SK-N-SH (cell line): ENCODE data around the gene ABR. TPM values are rescaled to one million over a fixed set of nuclear protein-coding genes. Genes with fewer than 3 reads are reported as not detected.

Experiments
- CTCF ChIA-PET: fragments of 300-600, 350-600 bp; formaldehyde crosslinking; extraction: SDS; loops from one replicate; lab custom pipeline; 2021; lab: Yijun Ruan, JAX
- POLR2A ChIA-PET: fragments of 350-600 bp; sonication (Branson Sonifier 250); formaldehyde crosslinking; extraction: SDS; loops from one replicate; lab custom pipeline; 2020; ENCODE audit warnings: antibody characterized with exemption, inconsistent platforms; lab: Yijun Ruan, JAX
- DNase-seq: peaks from one replicate; pipeline ENCODE4 v3.0.0; 2012
- H2AFZ ChIP-seq: fragments of 200-600 bp; sonication (generic); 2 replicates; pipeline ENCODE4 v1.8.1; 2016; ENCODE audit warnings: antibody characterized with exemption, mild to moderate bottlenecking, low read depth
- H3F3A ChIP-seq: fragments of 200-600 bp; sonication (generic); replicated peaks from 2 replicates; pipeline ENCODE3; 2016; ENCODE audit warnings: antibody characterized with exemption, mild to moderate bottlenecking; ENCODE audit not compliant: insufficient read depth
- H3K27ac ChIP-seq, 2 experiments: fragments of 200-500 bp in 1 of 2; fragments of 200-600 bp in 1 of 2; sonication (Bioruptor generic) in 1 of 2; sonication (generic), shearing (Covaris generic) in 1 of 2; 2 replicates each; pipeline versions ENCODE4 v1.5.1 to v1.6.1; 2014 to 2016; ENCODE audit warnings: low read depth in 2 of 2, inconsistent platforms in 1 of 2, low read length in 1 of 2, mild to moderate bottlenecking in 1 of 2, mixed read lengths in 1 of 2
- H3K27me3 ChIP-seq: fragments of 200-600 bp; sonication (generic), shearing (Covaris generic); 2 replicates; pipeline ENCODE4 v1.6.1; 2016; ENCODE audit warnings: mixed run types; ENCODE audit not compliant: insufficient read depth
- H3K36me3 ChIP-seq, 2 experiments: fragments of 200-500 bp in 1 of 2; fragments of 200-600 bp in 1 of 2; sonication (Bioruptor generic) in 1 of 2; sonication (generic) in 1 of 2; replicated peaks in 1 of 2; 2 replicates each; pipeline versions ENCODE3 to v1.5.1; 2014 to 2016; ENCODE audit warnings: low read length in 1 of 2, mild to moderate bottlenecking in 1 of 2; ENCODE audit not compliant: insufficient read depth in 2 of 2, control insufficient read depth in 1 of 2
- H3K4me1 ChIP-seq, 2 experiments: fragments of 200-500 bp in 1 of 2; fragments of 200-600 bp in 1 of 2; sonication (Bioruptor generic) in 1 of 2; sonication (generic), shearing (Covaris generic) in 1 of 2; 2 replicates each; pipeline versions ENCODE4 v1.5.1 to v1.6.1; 2014 to 2016; ENCODE audit warnings: low read depth in 1 of 2, low read length in 1 of 2, mixed run types in 1 of 2; ENCODE audit not compliant: insufficient read depth in 2 of 2, control insufficient read depth in 1 of 2
- H3K4me2 ChIP-seq: fragments of 200-600 bp; sonication (generic), shearing (Covaris generic); 2 replicates; pipeline ENCODE4 v1.6.1; 2017; ENCODE audit warnings: mixed run types
- H3K4me3 ChIP-seq, 2 experiments: fragments of 200-500 bp in 1 of 2; fragments of 200-600 bp in 1 of 2; sonication (Bioruptor generic) in 1 of 2; sonication (generic), shearing (Covaris generic) in 1 of 2; 2 replicates each; pipeline versions ENCODE4 v1.5.1 to v1.8.1; 2014 to 2016; ENCODE audit warnings: low read depth in 2 of 2, inconsistent platforms in 1 of 2, low read length in 1 of 2, mild to moderate bottlenecking in 1 of 2, mixed read lengths in 1 of 2, moderate library complexity in 1 of 2
- H3K79me2 ChIP-seq: fragments of 200-600 bp; sonication (generic); 2 replicates; pipeline ENCODE4 v1.8.1; 2017; ENCODE audit warnings: mild to moderate bottlenecking; ENCODE audit not compliant: insufficient read depth
- H3K9ac ChIP-seq: fragments of 200-600 bp; sonication (generic); 2 replicates; pipeline ENCODE4 v1.6.1; 2017; ENCODE audit warnings: mixed run types
- H3K9me2 ChIP-seq: fragments of 200-600 bp; sonication (generic); 2 replicates; pipeline ENCODE4 v1.6.1; 2017; ENCODE audit warnings: mixed run types
- H3K9me3 ChIP-seq: fragments of 200-600 bp; sonication (generic); 2 replicates; pipeline ENCODE4 v1.6.1; 2017; ENCODE audit warnings: mixed run types, mild to moderate bottlenecking, moderate library complexity
- H4K20me1 ChIP-seq: fragments of 200-600 bp; sonication (generic); 2 replicates; pipeline ENCODE4 v1.6.1; 2017; ENCODE audit warnings: mild to moderate bottlenecking, mixed run types; ENCODE audit not compliant: insufficient read depth
- EZH2phosphoT487 ChIP-seq: fragments of 200-600 bp; sonication (generic); IDR thresholded peaks from 2 replicates; pipeline ENCODE4 v1.6.1; 2017; ENCODE audit warnings: low read depth, mixed run types, mild to moderate bottlenecking, antibody characterized with exemption, moderate library complexity, borderline replicate concordance
- FOSL2 ChIP-seq: IDR thresholded peaks from 2 replicates; pipeline ENCODE4 v1.4.0; 2012; ENCODE audit warnings: low read depth, mild to moderate bottlenecking, moderate library complexity, borderline replicate concordance
- GATA2 ChIP-seq: sonication (generic); formaldehyde crosslinking; IDR thresholded peaks from 2 replicates; pipeline ENCODE4 v1.5.0; 2020; ENCODE audit warnings: mild to moderate bottlenecking, missing genetic modification reagents
- IRF3 ChIP-seq: fragments of 150-350 bp; IDR thresholded peaks from 2 replicates; pipeline ENCODE4 v1.6.1; 2016; ENCODE audit warnings: mild to moderate bottlenecking, low read depth, low read length
- JUND ChIP-seq: IDR thresholded peaks from 2 replicates; pipeline ENCODE4 v1.4.0; 2012
- MEF2A ChIP-seq: IDR thresholded peaks from 2 replicates; pipeline ENCODE4 v1.4.0; 2012; ENCODE audit warnings: low read depth, borderline replicate concordance
- POLR2AphosphoS5 ChIP-seq: IDR thresholded peaks from 2 replicates; pipeline ENCODE4 v1.6.1; 2012; ENCODE audit warnings: low read depth, low read length
- RXRA ChIP-seq: IDR thresholded peaks from 2 replicates; pipeline ENCODE4 v1.4.0; 2012; ENCODE audit warnings: low read depth, mild to moderate bottlenecking, borderline replicate concordance
- SMC3 ChIP-seq: IDR thresholded peaks from 2 replicates; pipeline ENCODE4 v1.6.1; 2012; ENCODE audit warnings: low read depth, low read length, improper control_type of control experiment
- TAF1 ChIP-seq: IDR thresholded peaks from 2 replicates; pipeline ENCODE4 v1.6.1; 2012; ENCODE audit warnings: low read depth, mild to moderate bottlenecking, low read length, moderate library complexity, borderline replicate concordance
- TEAD4 ChIP-seq: IDR thresholded peaks from 2 replicates; pipeline ENCODE4 v1.4.0; 2012; ENCODE audit warnings: mild to moderate bottlenecking, borderline replicate concordance; ENCODE audit not compliant: insufficient read depth
- USF1 ChIP-seq: IDR thresholded peaks from 2 replicates; pipeline ENCODE4 v1.4.0; 2012; ENCODE audit warnings: low read depth, borderline replicate concordance
- ZBTB33 ChIP-seq: IDR thresholded peaks from 2 replicates; pipeline ENCODE4 v1.4.0; 2012; ENCODE audit warnings: low read depth, borderline replicate concordance
- WGBS: methylation state at CpG from one replicate; pipeline ENCODE4 v1.1.6; 2017; ENCODE audit warnings: low lambda C conversion rate; 5-methylcytosine and 5-hydroxymethylcytosine counted together
- polyA plus RNA-seq, 3 experiments: library from polyadenylated mRNA; depleted of rRNA; stranded (reverse); fragments of >200 nt; gene quantifications; 2 replicates each; pipeline ENCODE4 v1.2.3, GENCODE V29; 2012
- TF ChIP-seq, protein P1 (sequence below): fragments of 200-600 bp; sonication (generic); IDR thresholded peaks from 2 replicates; pipeline ENCODE4 v1.6.1; 2017; ENCODE audit warnings: antibody characterized with exemption, mild to moderate bottlenecking, moderate library complexity

ABR gene
- polyA plus RNA-seq, 1 of the 3 experiments (the other 2 are of a cell fraction): 117 TPM

- TF ChIP-seq IRF3: no peak
- TF ChIP-seq, all 33 proteins: peak for 0
- H3K27ac ChIP-seq: no peak overlapping the region
- H3K79me2 ChIP-seq: no peaks in the 10 kb centered on the region
- no peak overlapping the region for H3K4me2 ChIP-seq
- H4K20me1 ChIP-seq: peaks cover 26% of the 10 kb centered on the region; the same call in 1 of the 2 replicates
- WGBS: 88% methylated on average over 16 of the region's 16 CpGs
- H3K4me1 ChIP-seq: no peaks in the 10 kb centered on the region
- H3K27me3 ChIP-seq: no peaks in the 10 kb centered on the region
- no peak overlapping the region for H3K9ac ChIP-seq
- no peaks in the 10 kb centered on the region for H3K9me2 ChIP-seq
- no peak for DNase-seq
- no peak overlapping the region for H2AFZ ChIP-seq
- ChIA-PET CTCF (interaction anchor here (1.0 to 4.6 kb wide), 12 partner anchors 13 to 302 kb away, joined by 3 to 66 read pairs (median 11); partner anchors contain the start of gene TIMM22), POLR2A (no interaction called here)
- H3K4me3 ChIP-seq: no peak overlapping the region
- peaks cover 37 to 40% of the 10 kb centered on the region in 2 experiments for H3K36me3 ChIP-seq
- peaks cover 9% of the 10 kb centered on the region for H3F3A ChIP-seq
- H3K9me3 ChIP-seq: no peaks in the 10 kb centered on the region
These were observed 124.5 kb downstream of the ABR start for GRCh38 chr17:1055231-1055630.

GRCh38 chr17:1054656-1055055 is 125.1 kb downstream of the ABR start:
- peaks cover 9% of the 10 kb centered on the region for H3F3A ChIP-seq
- no peak overlapping the region for H3K4me3 ChIP-seq
- no peak overlapping the region for H3K27ac ChIP-seq
- no peak overlapping the region for H3K4me2 ChIP-seq
- no peaks in the 10 kb centered on the region for H3K9me2 ChIP-seq
- TF ChIP-seq MEF2A (no peak), TEAD4 (no peak)
- ChIA-PET POLR2A (no interaction called here), CTCF (interaction anchor here (1.0 to 4.6 kb wide), 3 partner anchors 50 to 74 kb away, joined by 3 to 66 read pairs (median 30); partner anchors contain the start of gene TIMM22)
- H3K4me1 ChIP-seq: no peaks in the 10 kb centered on the region
- DNase-seq: no peak
- WGBS: 98% methylated on average over 4 of the region's 4 CpGs
- no peak overlapping the region for H2AFZ ChIP-seq
- no peak overlapping the region for H3K9ac ChIP-seq
- H4K20me1 ChIP-seq: peaks cover 20% of the 10 kb centered on the region; the same call in 1 of the 2 replicates
- H3K9me3 ChIP-seq: no peaks in the 10 kb centered on the region
- no peaks in the 10 kb centered on the region for H3K27me3 ChIP-seq
- peaks cover 34 to 41% of the 10 kb centered on the region in 2 experiments for H3K36me3 ChIP-seq
- no peaks in the 10 kb centered on the region for H3K79me2 ChIP-seq

- Histone ChIP-seq H3K79me2 (no peaks in the 10 kb centered on the region), H4K20me1 (peaks cover 13% of the 10 kb centered on the region; the same call in 1 of the 2 replicates), H3K36me3 (peaks cover 27 to 39% of the 10 kb centered on the region in 2 experiments), H3K9me2 (no peaks in the 10 kb centered on the region), H3K4me3 (no peak overlapping the region), H3K4me1 (no peaks in the 10 kb centered on the region), H3K27me3 (no peaks in the 10 kb centered on the region), H3K9me3 (no peaks in the 10 kb centered on the region), H2AFZ (no peak overlapping the region), H3K27ac (no peak overlapping the region), H3K4me2 (no peak overlapping the region), H3K9ac (no peak overlapping the region), H3F3A (peaks cover 4% of the 10 kb centered on the region)
- POLR2A ChIA-PET: no interaction called here
- no peak for DNase-seq
- CTCF ChIA-PET: interaction anchor here (4.6 kb wide), 1 partner anchor 55 kb away, joined by 66 read pairs; the partner anchor contains the start of gene TIMM22
- WGBS: 93% methylated on average over 31 of the region's 35 CpGs
- TF ChIP-seq, protein P1, sequence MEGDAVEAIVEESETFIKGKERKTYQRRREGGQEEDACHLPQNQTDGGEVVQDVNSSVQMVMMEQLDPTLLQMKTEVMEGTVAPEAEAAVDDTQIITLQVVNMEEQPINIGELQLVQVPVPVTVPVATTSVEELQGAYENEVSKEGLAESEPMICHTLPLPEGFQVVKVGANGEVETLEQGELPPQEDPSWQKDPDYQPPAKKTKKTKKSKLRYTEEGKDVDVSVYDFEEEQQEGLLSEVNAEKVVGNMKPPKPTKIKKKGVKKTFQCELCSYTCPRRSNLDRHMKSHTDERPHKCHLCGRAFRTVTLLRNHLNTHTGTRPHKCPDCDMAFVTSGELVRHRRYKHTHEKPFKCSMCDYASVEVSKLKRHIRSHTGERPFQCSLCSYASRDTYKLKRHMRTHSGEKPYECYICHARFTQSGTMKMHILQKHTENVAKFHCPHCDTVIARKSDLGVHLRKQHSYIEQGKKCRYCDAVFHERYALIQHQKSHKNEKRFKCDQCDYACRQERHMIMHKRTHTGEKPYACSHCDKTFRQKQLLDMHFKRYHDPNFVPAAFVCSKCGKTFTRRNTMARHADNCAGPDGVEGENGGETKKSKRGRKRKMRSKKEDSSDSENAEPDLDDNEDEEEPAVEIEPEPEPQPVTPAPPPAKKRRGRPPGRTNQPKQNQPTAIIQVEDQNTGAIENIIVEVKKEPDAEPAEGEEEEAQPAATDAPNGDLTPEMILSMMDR: no peak
- TF ChIP-seq GATA2 (CRISPR knock-in tag): no peak
- no peak for TF ChIP-seq USF1
- TF ChIP-seq ZBTB33: no peak
- TF ChIP-seq MEF2A: no peak
- TF ChIP-seq RXRA: no peak
- TF ChIP-seq TAF1: no peak
- TF ChIP-seq EZH2phosphoT487: no peak
- TF ChIP-seq SMC3: no peak
- TF ChIP-seq JUND: no peak
- TF ChIP-seq FOSL2: no peak
- no peak for TF ChIP-seq POLR2AphosphoS5
These were observed 126.0 kb downstream of the ABR start for GRCh38 chr17:1053661-1054360.
